ENCODE data around the gene DNAJC4. TPM values are rescaled to one million over a fixed set of nuclear protein-coding genes. Genes with fewer than 3 reads are reported as not detected.

Gene DNAJC4
- total RNA-seq, 1 donor from 2014 or later, result 39.5 TPM

- ATAC-seq (peak; percentile 31 to 48), DNase-seq (peak; percentile 84)
- intact Hi-C loops (cut with DNase I), result no loop called here
- H3K27me3 ChIP-seq (ENCODE audit: low read depth), result no peaks in the 10 kb centered on the region
- no peak for TF ChIP-seq CTCF (IDR thresholded peaks at IDR 0.05)
- peak overlapping the region; percentile 95 for H3K4me3 ChIP-seq
- peak overlapping the region; percentile 99 for H3K27ac ChIP-seq
- H3K4me1 ChIP-seq, result peaks cover 40% of the 10 kb centered on the region
- H3K9me3 ChIP-seq, result no peaks in the 10 kb centered on the region
- peaks cover 33% of the 10 kb centered on the region for H3K36me3 ChIP-seq
Observed at GRCh38 chr11:64268893-64269539, 38.7 kb downstream of the DNAJC4 start.

DNA sequence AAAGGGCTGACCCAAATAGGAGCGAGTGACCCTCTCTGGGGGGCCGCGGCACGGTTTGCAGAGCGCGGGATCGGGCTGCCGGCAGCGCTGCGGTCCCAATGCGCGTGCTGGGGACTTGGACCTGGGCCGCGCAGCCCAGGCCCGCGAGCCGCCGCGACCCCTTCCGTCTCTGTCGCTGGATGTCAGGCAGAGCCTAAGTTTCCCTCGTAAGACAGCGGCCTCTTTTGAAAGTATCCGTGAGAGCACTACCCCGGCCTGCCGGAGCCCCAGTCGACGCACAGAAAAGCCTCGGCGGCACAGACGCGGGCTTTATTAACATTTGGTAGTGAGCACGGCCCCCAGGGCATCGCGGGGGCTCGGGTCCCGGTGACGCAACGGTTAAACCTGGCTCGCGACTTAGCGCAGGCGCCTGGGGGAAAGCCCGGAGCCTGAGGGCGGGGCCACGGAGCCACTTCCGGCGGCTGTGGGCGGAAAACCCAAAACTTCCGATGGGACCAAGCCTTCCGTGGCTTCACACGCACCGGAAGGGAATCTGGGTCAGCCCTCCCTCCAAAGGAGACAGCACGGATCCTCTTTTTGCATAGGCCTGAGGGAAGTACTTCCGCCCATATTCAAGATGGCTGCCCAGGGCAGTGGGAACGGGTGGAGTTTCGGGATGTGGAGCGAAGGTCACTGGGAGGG, 39.3 kb downstream of the DNAJC4 start:
- Histone ChIP-seq H3K4me3 (peak overlapping the region; percentile 95), H3K4me1 (peaks cover 40% of the 10 kb centered on the region), H3K27ac (peak overlapping the region; percentile 99), H3K27me3 (ENCODE audit: low read depth) (no peaks in the 10 kb centered on the region), H3K9me3 (no peaks in the 10 kb centered on the region), H3K36me3 (peaks cover 27% of the 10 kb centered on the region)
- TF ChIP-seq CTCF (IDR thresholded peaks at IDR 0.05), result peak; percentile 19
- ATAC-seq (peak; percentile 89 to 94), DNase-seq (peak; percentile 98)
- intact Hi-C loops (cut with DNase I), result no loop called here

DNA sequence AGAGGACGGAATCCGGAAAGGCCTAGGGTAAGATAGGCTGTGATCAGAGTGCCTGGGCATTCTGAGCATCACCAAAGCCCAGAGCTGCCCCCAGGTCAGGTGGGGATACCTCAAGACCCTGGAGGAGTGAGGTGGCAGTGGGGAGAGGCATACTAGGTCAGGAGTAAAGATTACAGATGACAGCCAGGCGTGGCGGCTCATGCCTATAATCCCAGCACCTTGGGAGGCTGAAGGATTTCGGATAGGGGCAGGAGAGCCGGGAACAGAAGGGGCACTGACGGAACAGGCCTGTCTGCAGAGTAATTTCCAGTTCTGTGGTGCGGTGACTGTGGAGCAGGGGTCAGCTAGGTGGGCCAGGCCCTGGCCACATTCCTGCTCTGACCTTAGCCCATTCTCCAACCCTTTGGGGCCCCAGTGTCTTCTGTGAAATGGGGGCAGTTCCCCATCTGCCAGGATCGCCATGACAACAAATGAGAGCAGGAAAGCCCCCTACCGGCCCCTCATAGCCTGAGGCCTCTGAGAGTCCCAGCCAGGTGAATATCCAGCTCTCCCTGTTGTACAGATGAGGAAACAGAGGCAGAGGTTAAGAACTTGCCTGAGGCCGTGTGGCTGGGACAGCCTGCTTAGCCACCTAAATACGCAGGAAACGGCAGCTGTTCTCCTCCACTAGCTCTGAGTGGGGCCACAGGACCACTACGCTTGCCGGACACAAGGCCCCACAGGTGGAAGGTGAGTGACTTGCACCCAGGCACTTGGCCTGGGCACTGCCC, 44.9 kb downstream of the DNAJC4 start:
- no peaks in the 10 kb centered on the region for H3K9me3 ChIP-seq
- no peak overlapping the region for H3K4me3 ChIP-seq
- no peak for TF ChIP-seq CTCF (IDR thresholded peaks at IDR 0.05)
- H3K4me1 ChIP-seq, result peaks cover 14% of the 10 kb centered on the region
- peaks cover 38% of the 10 kb centered on the region for H3K36me3 ChIP-seq
- H3K27ac ChIP-seq, result no peak overlapping the region
- H3K27me3 ChIP-seq (ENCODE audit: low read depth), result no peaks in the 10 kb centered on the region
- DNase-seq, result no peak
- ATAC-seq, result no peak
- intact Hi-C loops (cut with DNase I), result no loop called here

DNA sequence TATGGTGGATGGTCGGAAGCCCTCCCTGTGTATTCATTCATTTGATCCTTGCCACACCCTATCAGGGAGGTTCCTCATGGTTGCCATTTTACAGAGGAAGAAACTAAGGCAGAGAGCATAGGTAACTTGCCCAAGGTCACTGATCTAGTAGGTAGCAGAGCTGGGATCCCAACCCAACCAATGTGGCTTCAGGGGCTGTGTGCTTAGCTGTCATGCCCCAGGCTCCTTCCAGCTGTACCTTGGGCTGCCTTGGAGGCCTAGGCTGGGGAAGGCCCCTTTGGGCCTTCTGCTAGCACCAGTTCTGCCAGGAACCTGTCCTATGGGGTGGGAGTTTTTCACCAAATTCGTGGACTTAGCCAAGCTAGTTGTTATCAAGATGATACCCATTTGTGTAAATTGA, 45.5 kb downstream of the DNAJC4 start:
- H3K27me3 ChIP-seq (ENCODE audit: low read depth), result no peaks in the 10 kb centered on the region
- no peak overlapping the region for H3K4me3 ChIP-seq
- H3K4me1 ChIP-seq, result peaks cover 14% of the 10 kb centered on the region
- intact Hi-C loops (cut with DNase I), result no loop called here
- DNase-seq (no peak), ATAC-seq (no peak)
- H3K27ac ChIP-seq, result no peak overlapping the region
- no peak for TF ChIP-seq CTCF (IDR thresholded peaks at IDR 0.05)
- H3K36me3 ChIP-seq, result peaks cover 41% of the 10 kb centered on the region
- no peaks in the 10 kb centered on the region for H3K9me3 ChIP-seq

DNA sequence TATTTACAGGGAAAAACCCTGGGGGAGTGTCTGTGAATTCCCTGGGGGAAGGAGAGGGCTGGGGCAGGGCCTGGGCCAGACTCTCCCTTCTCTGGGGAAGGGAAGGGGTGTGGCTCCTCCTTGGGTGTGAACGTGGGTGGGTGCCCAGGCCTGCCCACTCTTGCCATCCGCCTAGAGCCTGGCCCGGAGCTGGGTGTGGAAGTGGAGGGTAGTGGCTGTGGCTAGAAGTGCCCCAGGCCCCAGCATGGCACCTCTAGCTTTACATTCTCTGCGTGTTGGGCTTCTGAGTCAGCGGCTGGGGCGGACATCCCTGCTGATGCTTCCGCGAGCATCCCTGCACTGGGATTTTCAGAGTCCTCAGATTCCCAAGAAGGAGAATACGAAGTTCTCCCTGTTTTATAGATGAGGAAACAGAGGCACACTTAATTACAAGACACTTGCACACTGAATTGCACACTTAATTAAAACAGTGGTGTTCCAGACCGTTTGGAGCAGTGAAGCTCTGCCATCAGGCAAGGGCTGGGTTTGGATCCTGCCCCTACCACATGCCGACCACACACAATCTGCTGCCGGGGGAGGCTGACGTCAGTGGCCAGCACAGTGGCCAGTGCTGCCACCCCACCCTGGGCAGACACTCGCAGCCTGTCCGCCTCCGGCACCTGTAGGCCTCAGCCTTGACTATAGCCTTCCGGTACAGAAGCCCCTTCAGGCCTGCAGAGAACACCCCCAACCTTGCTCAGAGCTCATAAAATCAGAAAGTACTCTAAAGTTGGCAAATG, 46.5 kb downstream of the DNAJC4 start:
- no peak for TF ChIP-seq CTCF (IDR thresholded peaks at IDR 0.05)
- Histone ChIP-seq H3K9me3 (no peaks in the 10 kb centered on the region), H3K4me1 (peaks cover 10% of the 10 kb centered on the region), H3K27me3 (ENCODE audit: low read depth) (no peaks in the 10 kb centered on the region), H3K36me3 (peaks cover 51% of the 10 kb centered on the region), H3K4me3 (no peak overlapping the region), H3K27ac (no peak overlapping the region)
- ATAC-seq, result peak; percentile 22 to 33
- DNase-seq, result peak; percentile 53
- intact Hi-C loops (cut with DNase I), result no loop called here

All from lower lobe of right lung (tissue), 2 donors.